Measurements from ENCODE around the gene NHLRC1. TPM values are rescaled to one million over a fixed set of nuclear protein-coding genes. Genes with fewer than 3 reads are reported as not detected.

NHLRC1 gene
- total and polyA plus RNA-seq, 11 donors: 0.56 to 2.6 (median 1.3) TPM

- Histone ChIP-seq H3K27me3 (no peaks in the 10 kb centered on the region), H3K27ac (no peak overlapping the region), H3K36me3 (peaks cover 0 to 99% (median 87%) of the 10 kb centered on the region in 9 donors), H3K9me3 (peaks cover 0 to 10% (median 3%) of the 10 kb centered on the region in 12 donors), H3K4me1 (peaks cover 0 to 1% (median 0%) of the 10 kb centered on the region in 12 donors), H3K4me3 (no peak overlapping the region)
- no peak for DNase-seq
- TF ChIP-seq POLR2A (IDR thresholded peaks at IDR 0.05) (no peak), CTCF (IDR thresholded peaks at IDR 0.05) (no peak)
- no peak for ATAC-seq
- intact Hi-C loops (cut with DNase I): no loop called here
- WGBS, 4 donors: 93 to 96% (median 96%) methylated on average over 2 of the region's 2 CpGs
These were observed 44.0 kb upstream of the NHLRC1 start for GRCh38 chr6:18166312-18167036.

GRCh38 chr6:18165751-18166150 lies 43.3 kb upstream of the NHLRC1 start:
- Histone ChIP-seq H3K4me3 (no peak overlapping the region), H3K4me1 (no peaks in the 10 kb centered on the region), H3K27ac (no peak overlapping the region), H3K27me3 (no peaks in the 10 kb centered on the region), H3K9me3 (peaks cover 0 to 10% (median 3%) of the 10 kb centered on the region in 12 donors), H3K36me3 (peaks cover 0 to 99% (median 89%) of the 10 kb centered on the region in 9 donors)
- ATAC-seq: no peak
- no peak for DNase-seq
- 92 to 95% (median 94%) methylated on average over 4 of the region's 4 CpGs for WGBS, 4 donors
- TF ChIP-seq CTCF (IDR thresholded peaks at IDR 0.05) (no peak), POLR2A (IDR thresholded peaks at IDR 0.05) (no peak)
- intact Hi-C loops (cut with DNase I): no loop called here

- ATAC-seq: no peak
- Histone ChIP-seq H3K36me3 (peaks cover 0 to 81% (median 70%) of the 10 kb centered on the region in 9 donors), H3K27ac (no peak overlapping the region), H3K27me3 (no peaks in the 10 kb centered on the region), H3K4me1 (no peaks in the 10 kb centered on the region), H3K9me3 (no peaks in the 10 kb centered on the region), H3K4me3 (no peak overlapping the region)
- DNase-seq: no peak
- intact Hi-C loops (cut with DNase I): no loop called here
- TF ChIP-seq CTCF (IDR thresholded peaks at IDR 0.05) (no peak), POLR2A (IDR thresholded peaks at IDR 0.05) (no peak)
- 84 to 92% (median 89%) methylated on average over 2 of the region's 2 CpGs for WGBS, 4 donors
These were observed 39.9 kb upstream of the NHLRC1 start for GRCh38 chr6:18162401-18162800.

- intact Hi-C loops (cut with DNase I): no loop called here
- H3K27ac ChIP-seq: no peak overlapping the region
- TF ChIP-seq CTCF (IDR thresholded peaks at IDR 0.05): no peak
- no peak for TF ChIP-seq POLR2A (IDR thresholded peaks at IDR 0.05)
- H3K4me3 ChIP-seq: no peak overlapping the region
- H3K27me3 ChIP-seq: no peaks in the 10 kb centered on the region
- 85 to 95% (median 90%) methylated on average over 2 of the region's 2 CpGs for WGBS, 4 donors
- ATAC-seq (no peak), DNase-seq (no peak)
- H3K9me3 ChIP-seq: no peaks in the 10 kb centered on the region
- H3K4me1 ChIP-seq: peaks cover 0 to 6% (median 0%) of the 10 kb centered on the region in 12 donors
- H3K36me3 ChIP-seq: peaks cover 0 to 71% (median 61%) of the 10 kb centered on the region in 9 donors
These were observed 39.0 kb upstream of the NHLRC1 start for GRCh38 chr6:18161431-18161830.
